Neural cell (in vitro differentiated cells): ENCODE results near the gene IPO9. TPM values are rescaled to one million over a fixed set of nuclear protein-coding genes. Genes with fewer than 3 reads are reported as not detected.

Experiments
- H2AFZ ChIP-seq: fragments of 200-600, 300-800 bp; sonication (generic), shearing (Covaris generic); 2 replicates; pipeline ENCODE4 v1.6.0; 2014; ENCODE audit warnings: low read depth, mild to moderate bottlenecking, antibody characterized with exemption, low read length, moderate library complexity
- H3F3A ChIP-seq: fragments of 200-600 bp; shearing (Covaris generic); 2 replicates; pipeline ENCODE4 v1.6.1; 2016; ENCODE audit warnings: mild to moderate bottlenecking, moderate library complexity, mixed read lengths, antibody characterized with exemption, low read length; ENCODE audit not compliant: insufficient read depth, poor library complexity, severe bottlenecking
- H3K27ac ChIP-seq: fragments of 200-600, 300-800 bp; sonication (generic), shearing (Covaris generic); 2 replicates; pipeline ENCODE4 v1.5.1; 2014; ENCODE audit warnings: mild to moderate bottlenecking, low read length, moderate library complexity
- H3K27me3 ChIP-seq: fragments of 300-800, 200-600 bp; sonication (generic), shearing (Covaris generic); 2 replicates; pipeline ENCODE4 v1.6.0; 2014; ENCODE audit warnings: mild to moderate bottlenecking, low read depth, low read length, moderate library complexity; ENCODE audit not compliant: insufficient read depth
- H3K36me3 ChIP-seq: fragments of 300-800, 200-600 bp; sonication (generic), shearing (Covaris generic); 2 replicates; pipeline ENCODE4 v1.5.1; 2014; ENCODE audit warnings: mild to moderate bottlenecking, antibody characterized with exemption, low read length, moderate library complexity; ENCODE audit not compliant: insufficient read depth
- H3K4me2 ChIP-seq: fragments of 300-800, 200-600 bp; sonication (generic), shearing (Covaris generic); 2 replicates; pipeline ENCODE4 v1.6.0; 2014; ENCODE audit warnings: mild to moderate bottlenecking, low read length
- H3K4me3 ChIP-seq: fragments of 300-800, 200-600 bp; sonication (generic), shearing (Covaris generic); 2 replicates; pipeline ENCODE4 v1.5.1; 2014; ENCODE audit warnings: mild to moderate bottlenecking, low read length, moderate library complexity
- H3K79me2 ChIP-seq: fragments of 200-600 bp; shearing (Covaris generic); replicated peaks from 2 replicates; pipeline ENCODE4 v1.6.0; 2014; ENCODE audit warnings: mild to moderate bottlenecking, low read length, moderate library complexity; ENCODE audit not compliant: insufficient read depth
- H3K9ac ChIP-seq: fragments of 300-800, 200-600 bp; sonication (generic), shearing (Covaris generic); 2 replicates; pipeline ENCODE4 v1.6.1; 2016; ENCODE audit warnings: mild to moderate bottlenecking, low read length, mixed read lengths
- H3K9me2 ChIP-seq: fragments of 200-600 bp; shearing (Covaris generic); 2 replicates; pipeline ENCODE4 v1.6.1; 2016; ENCODE audit warnings: mild to moderate bottlenecking, low read length, mixed read lengths; ENCODE audit not compliant: insufficient read depth
- H3K9me3 ChIP-seq: fragments of 200-600, 300-800 bp; sonication (generic), shearing (Covaris generic); 2 replicates; pipeline ENCODE4 v1.6.1; 2016; ENCODE audit warnings: mild to moderate bottlenecking, mixed run types, low read length, moderate library complexity, mixed read lengths
- H4K20me1 ChIP-seq: fragments of 200-600 bp; shearing (Covaris generic); 2 replicates; pipeline ENCODE4 v1.6.1; 2016; ENCODE audit warnings: mild to moderate bottlenecking, mixed run types; ENCODE audit not compliant: insufficient read depth
- EP300 ChIP-seq: fragments of 450-650 bp; conservative IDR thresholded peaks from 2 replicates; pipeline ENCODE4 v1.6.1; 2014; ENCODE audit warnings: antibody characterized with exemption, mild to moderate bottlenecking, moderate library complexity; ENCODE audit not compliant: poor library complexity, severe bottlenecking
- EZH2 ChIP-seq: fragments of 200-600, 300-800 bp; shearing (Covaris generic), sonication (generic); IDR thresholded peaks from 2 replicates; pipeline ENCODE4 v1.6.1; 2014; ENCODE audit warnings: antibody characterized with exemption, low read length, borderline replicate concordance, mild to moderate bottlenecking; ENCODE audit not compliant: insufficient read depth, poor library complexity, severe bottlenecking
- MXI1 ChIP-seq: fragments of 450-650 bp; conservative IDR thresholded peaks from 2 replicates; pipeline ENCODE4 v1.6.1; 2014; ENCODE audit warnings: antibody characterized with exemption, mild to moderate bottlenecking; ENCODE audit not compliant: poor library complexity, severe bottlenecking
- POLR2AphosphoS5 ChIP-seq: IDR thresholded peaks from 2 replicates; pipeline ENCODE4 v1.6.1; 2012
- RAD21 ChIP-seq: fragments of 450-650 bp; conservative IDR thresholded peaks from 2 replicates; pipeline ENCODE4 v1.6.1; 2014; ENCODE audit warnings: antibody characterized with exemption, mild to moderate bottlenecking, moderate library complexity
- SMC3 ChIP-seq: fragments of 450-650 bp; conservative IDR thresholded peaks from 2 replicates; pipeline ENCODE4 v1.6.1; 2014; ENCODE audit warnings: antibody characterized with exemption, mild to moderate bottlenecking, moderate library complexity; ENCODE audit not compliant: poor library complexity
- TAF1 ChIP-seq: IDR thresholded peaks from 2 replicates; pipeline ENCODE4 v1.6.1; 2012; ENCODE audit warnings: low read depth
- polyA plus RNA-seq: library from polyadenylated mRNA; depleted of rRNA; stranded (reverse); fragments of >200 nt; gene quantifications from 2 replicates; pipeline ENCODE4 v1.2.3, GENCODE V29; 2014
- TF ChIP-seq, protein P1 (sequence below): IDR thresholded peaks from 2 replicates; pipeline ENCODE4 v1.6.1; 2012; ENCODE audit warnings: borderline replicate concordance
- TF ChIP-seq, protein P2 (sequence below): fragments of 450-650 bp; IDR thresholded peaks from 2 replicates; pipeline ENCODE4 v1.5.1; 2014; ENCODE audit warnings: antibody characterized with exemption, mild to moderate bottlenecking, moderate library complexity; ENCODE audit not compliant: poor library complexity, severe bottlenecking

The IPO9 gene
- polyA plus RNA-seq, 1 donor from 2014 or later, result 45.0 TPM

DNA sequence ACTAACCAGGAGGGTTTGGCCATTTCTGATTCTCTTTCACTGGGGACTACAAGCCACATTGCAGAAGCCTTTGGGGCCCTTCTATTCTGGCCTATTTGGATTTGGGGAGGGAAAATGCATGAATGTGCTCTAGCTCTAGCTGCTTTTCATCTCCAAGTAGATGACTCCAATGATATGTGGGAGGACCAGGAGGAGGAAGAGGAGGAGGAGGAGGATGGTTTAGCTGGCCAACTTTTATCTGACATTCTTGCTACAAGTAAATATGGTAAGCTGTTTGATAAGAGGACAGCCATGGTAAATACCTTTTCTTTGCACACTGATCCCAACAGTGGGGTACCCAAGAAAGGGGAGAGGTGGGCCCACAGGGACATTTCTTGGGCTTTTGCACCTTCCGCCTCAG, 45.7 kb downstream of the IPO9 start:
- Histone ChIP-seq H3K79me2 (no peaks in the 10 kb centered on the region), H2AFZ (no peak overlapping the region), H3K27ac (no peak overlapping the region), H3F3A (no peaks in the 10 kb centered on the region), H3K4me2 (no peak overlapping the region), H4K20me1 (no peaks in the 10 kb centered on the region), H3K36me3 (peaks cover 14% of the 10 kb centered on the region), H3K27me3 (no peaks in the 10 kb centered on the region), H3K9me3 (no peaks in the 10 kb centered on the region), H3K9me2 (no peaks in the 10 kb centered on the region), H3K9ac (no peak overlapping the region), H3K4me3 (no peak overlapping the region)
- TF ChIP-seq, protein P1, sequence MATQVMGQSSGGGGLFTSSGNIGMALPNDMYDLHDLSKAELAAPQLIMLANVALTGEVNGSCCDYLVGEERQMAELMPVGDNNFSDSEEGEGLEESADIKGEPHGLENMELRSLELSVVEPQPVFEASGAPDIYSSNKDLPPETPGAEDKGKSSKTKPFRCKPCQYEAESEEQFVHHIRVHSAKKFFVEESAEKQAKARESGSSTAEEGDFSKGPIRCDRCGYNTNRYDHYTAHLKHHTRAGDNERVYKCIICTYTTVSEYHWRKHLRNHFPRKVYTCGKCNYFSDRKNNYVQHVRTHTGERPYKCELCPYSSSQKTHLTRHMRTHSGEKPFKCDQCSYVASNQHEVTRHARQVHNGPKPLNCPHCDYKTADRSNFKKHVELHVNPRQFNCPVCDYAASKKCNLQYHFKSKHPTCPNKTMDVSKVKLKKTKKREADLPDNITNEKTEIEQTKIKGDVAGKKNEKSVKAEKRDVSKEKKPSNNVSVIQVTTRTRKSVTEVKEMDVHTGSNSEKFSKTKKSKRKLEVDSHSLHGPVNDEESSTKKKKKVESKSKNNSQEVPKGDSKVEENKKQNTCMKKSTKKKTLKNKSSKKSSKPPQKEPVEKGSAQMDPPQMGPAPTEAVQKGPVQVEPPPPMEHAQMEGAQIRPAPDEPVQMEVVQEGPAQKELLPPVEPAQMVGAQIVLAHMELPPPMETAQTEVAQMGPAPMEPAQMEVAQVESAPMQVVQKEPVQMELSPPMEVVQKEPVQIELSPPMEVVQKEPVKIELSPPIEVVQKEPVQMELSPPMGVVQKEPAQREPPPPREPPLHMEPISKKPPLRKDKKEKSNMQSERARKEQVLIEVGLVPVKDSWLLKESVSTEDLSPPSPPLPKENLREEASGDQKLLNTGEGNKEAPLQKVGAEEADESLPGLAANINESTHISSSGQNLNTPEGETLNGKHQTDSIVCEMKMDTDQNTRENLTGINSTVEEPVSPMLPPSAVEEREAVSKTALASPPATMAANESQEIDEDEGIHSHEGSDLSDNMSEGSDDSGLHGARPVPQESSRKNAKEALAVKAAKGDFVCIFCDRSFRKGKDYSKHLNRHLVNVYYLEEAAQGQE, result no peak
- TF ChIP-seq POLR2AphosphoS5, result no peak

DNA sequence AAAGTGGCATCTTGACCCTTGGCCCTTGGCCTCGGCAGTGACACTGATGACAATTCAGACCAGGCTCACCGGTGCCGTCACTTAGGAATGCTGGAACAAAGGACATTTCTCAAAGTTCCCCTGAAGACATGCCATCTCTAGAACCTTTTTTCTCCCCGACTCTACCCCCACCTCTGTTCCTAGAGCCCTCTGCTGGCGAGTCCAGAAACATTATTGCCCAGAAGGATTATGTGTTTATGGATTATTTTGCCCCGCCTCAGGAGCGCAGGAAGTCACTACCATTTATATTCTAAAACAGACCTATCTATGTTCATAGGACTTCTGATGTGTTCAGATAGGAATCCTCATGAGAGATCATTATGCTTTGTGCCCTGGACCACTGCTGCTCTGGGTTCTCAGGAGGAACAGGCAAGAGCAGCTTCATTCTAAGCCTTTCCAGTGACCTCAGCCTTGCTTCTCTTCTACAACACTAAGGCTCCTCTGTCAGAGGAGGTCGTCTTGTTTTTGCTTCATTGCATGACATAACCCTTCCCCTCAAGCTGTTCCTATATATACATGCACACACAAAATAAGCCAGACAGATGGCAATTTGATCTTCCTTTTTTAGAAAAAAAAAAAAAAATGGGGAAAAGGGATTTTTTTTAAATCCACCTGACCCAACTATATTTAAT, 47.3 kb downstream of the IPO9 start:
- no peaks in the 10 kb centered on the region for H3F3A ChIP-seq
- no peak overlapping the region for H3K9ac ChIP-seq
- no peaks in the 10 kb centered on the region for H4K20me1 ChIP-seq
- H3K27ac ChIP-seq, result no peak overlapping the region
- H3K4me3 ChIP-seq, result no peak overlapping the region
- no peak overlapping the region for H3K4me2 ChIP-seq
- TF ChIP-seq MXI1, result no peak
- no peak for TF ChIP-seq TAF1
- no peak for TF ChIP-seq EP300
- no peak for TF ChIP-seq POLR2AphosphoS5
- no peak for TF ChIP-seq EZH2
- TF ChIP-seq, protein P2, sequence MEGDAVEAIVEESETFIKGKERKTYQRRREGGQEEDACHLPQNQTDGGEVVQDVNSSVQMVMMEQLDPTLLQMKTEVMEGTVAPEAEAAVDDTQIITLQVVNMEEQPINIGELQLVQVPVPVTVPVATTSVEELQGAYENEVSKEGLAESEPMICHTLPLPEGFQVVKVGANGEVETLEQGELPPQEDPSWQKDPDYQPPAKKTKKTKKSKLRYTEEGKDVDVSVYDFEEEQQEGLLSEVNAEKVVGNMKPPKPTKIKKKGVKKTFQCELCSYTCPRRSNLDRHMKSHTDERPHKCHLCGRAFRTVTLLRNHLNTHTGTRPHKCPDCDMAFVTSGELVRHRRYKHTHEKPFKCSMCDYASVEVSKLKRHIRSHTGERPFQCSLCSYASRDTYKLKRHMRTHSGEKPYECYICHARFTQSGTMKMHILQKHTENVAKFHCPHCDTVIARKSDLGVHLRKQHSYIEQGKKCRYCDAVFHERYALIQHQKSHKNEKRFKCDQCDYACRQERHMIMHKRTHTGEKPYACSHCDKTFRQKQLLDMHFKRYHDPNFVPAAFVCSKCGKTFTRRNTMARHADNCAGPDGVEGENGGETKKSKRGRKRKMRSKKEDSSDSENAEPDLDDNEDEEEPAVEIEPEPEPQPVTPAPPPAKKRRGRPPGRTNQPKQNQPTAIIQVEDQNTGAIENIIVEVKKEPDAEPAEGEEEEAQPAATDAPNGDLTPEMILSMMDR, result peak; percentile 32
- TF ChIP-seq RAD21, result no peak
- H3K79me2 ChIP-seq, result no peaks in the 10 kb centered on the region
- no peaks in the 10 kb centered on the region for H3K27me3 ChIP-seq
- no peaks in the 10 kb centered on the region for H3K9me3 ChIP-seq
- no peaks in the 10 kb centered on the region for H3K36me3 ChIP-seq
- H2AFZ ChIP-seq, result no peak overlapping the region
- H3K9me2 ChIP-seq, result no peaks in the 10 kb centered on the region

DNA sequence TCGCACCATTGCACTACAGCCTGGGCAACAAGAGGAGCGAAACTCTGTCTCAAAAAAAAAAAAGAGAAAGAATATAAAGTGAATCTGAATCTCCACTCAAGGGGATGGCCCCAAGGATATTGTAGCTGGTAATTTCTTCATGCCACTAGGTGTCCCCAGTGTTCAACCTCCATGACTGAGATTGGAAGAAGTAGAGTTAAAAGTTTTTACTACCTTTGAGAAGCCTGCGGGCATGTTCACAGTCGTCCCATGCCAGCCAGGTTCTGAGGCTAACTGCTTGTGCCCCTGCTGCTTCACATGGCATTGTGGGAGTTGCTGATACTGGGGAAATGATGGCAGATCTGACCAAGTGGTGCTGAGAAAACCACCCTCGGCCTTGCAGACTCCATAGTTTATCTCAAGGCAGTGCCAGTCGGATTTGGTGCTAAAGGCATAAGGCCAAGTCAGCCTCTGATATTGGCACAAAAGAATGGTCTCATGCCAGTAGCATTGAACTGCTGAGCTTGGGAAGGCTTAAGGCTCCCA, 49.0 kb downstream of the IPO9 start:
- H3K27me3 ChIP-seq, result no peaks in the 10 kb centered on the region
- no peaks in the 10 kb centered on the region for H3F3A ChIP-seq
- no peaks in the 10 kb centered on the region for H3K36me3 ChIP-seq
- no peak overlapping the region for H3K4me3 ChIP-seq
- no peaks in the 10 kb centered on the region for H3K9me3 ChIP-seq
- no peak overlapping the region for H3K4me2 ChIP-seq
- no peaks in the 10 kb centered on the region for H3K79me2 ChIP-seq
- no peak overlapping the region for H2AFZ ChIP-seq
- H4K20me1 ChIP-seq, result no peaks in the 10 kb centered on the region
- TF ChIP-seq, protein P1, result no peak
- no peak for TF ChIP-seq POLR2AphosphoS5
- TF ChIP-seq EP300, result no peak
- TF ChIP-seq EZH2, result no peak
- TF ChIP-seq, protein P2, result peak; percentile 68
- peak; percentile 68 for TF ChIP-seq SMC3
- TF ChIP-seq RAD21, result peak; percentile 61
- no peak for TF ChIP-seq MXI1
- no peak for TF ChIP-seq TAF1
- H3K9me2 ChIP-seq, result no peaks in the 10 kb centered on the region
- H3K9ac ChIP-seq, result no peak overlapping the region
- H3K27ac ChIP-seq, result no peak overlapping the region
